ENCODE measurements around the gene ARL5C.

The ARL5C gene

DNA sequence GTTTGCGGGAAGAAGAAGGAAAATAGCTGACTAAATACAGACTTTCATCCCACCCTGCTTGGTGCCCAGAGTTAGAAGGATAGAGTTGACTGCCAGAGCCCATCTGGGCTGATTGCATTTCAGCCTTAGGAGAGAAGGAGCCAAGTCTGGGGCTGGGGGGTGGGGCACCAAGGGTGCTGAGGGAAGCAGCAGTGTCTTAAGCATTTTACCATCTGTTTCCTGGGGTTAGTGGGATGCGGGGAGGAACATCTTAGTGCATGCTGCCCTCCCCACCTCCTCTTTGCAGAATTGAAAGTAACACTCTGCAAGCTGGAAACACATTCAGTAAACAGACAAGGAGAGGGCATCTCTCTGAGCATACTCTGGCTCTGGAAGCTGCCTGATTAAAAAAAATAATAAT lies 1.5 kb upstream of the ARL5C start:
- DNase-seq (ENCODE audit: low spot score): no peak

DNA sequence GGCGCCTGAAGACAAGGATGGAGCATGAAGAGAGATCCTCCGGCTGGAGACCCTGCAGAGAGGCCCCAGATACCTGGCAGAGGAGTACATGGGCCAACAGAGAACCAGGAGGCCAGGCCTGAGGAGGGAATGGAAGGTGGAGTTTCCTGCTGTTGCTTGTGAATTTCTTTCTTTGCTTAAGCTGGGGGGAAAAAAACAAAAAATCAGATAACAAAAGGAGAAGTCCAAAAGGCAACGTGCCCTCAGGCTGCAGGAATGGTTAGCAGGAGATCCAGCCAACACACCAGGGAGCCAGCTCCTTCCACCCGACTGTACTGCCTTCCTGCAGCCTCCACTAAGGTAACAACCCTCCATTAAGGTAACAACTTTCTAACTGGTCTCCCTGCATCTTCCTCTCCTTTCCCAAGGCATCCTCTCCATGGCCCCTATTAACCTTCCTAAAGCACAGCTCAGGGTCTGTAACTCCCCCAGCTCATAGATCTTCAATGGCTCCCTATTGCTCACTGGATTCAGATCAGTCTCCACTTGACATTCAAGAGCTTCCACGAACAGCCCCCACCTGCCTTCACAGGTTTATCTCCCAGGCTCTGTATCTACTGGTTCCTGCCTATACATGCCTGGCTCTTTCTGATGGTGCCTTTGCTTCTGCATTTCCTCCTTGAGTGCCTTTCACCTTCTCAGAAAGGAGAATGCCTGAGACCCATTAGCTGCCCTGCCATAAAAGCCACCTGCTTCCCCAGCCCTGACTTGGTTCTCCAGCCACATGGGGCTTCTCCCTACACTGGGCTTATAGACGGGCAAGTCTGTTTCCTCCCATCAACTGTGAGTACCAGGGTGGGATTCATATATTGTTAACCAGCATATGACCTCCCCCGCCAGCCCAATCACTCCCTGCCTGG lies 725 bp upstream of the ARL5C start:
- no peak for DNase-seq (ENCODE audit: low spot score)

DNA sequence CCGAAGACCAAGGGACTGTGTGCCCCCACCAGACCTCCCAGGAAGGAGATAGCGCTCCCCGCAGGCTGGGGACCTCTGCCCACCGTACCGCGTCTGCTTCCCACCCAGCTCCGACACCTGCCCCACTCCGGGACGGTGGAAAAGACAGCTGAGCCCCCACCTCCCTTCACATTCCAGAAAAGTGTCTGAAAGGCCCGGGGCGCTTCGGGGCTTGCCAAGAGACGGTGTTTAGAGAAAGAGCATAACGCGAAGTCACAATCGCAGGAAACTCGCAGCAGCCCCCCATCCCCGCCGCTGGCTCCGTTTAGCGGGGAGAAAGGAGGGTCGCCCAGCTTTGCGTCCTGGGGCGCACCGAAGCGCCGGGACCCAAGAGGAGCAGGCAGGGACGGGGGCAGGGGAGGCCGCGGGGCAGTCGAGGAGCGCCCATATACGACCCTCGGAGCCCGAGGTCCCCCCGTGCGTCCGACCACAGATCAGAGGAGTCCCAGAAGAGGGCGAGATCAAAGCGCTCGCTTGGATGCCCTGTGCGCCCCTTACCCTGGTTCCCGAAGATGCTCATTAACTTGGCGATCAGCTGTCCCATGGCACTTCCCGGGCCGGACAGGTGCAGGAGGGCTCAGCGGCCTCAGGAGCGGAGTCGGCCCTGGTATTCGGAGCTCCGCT lies 652 bp downstream of the ARL5C start:
- no peak for DNase-seq (ENCODE audit: low spot score)

DNA sequence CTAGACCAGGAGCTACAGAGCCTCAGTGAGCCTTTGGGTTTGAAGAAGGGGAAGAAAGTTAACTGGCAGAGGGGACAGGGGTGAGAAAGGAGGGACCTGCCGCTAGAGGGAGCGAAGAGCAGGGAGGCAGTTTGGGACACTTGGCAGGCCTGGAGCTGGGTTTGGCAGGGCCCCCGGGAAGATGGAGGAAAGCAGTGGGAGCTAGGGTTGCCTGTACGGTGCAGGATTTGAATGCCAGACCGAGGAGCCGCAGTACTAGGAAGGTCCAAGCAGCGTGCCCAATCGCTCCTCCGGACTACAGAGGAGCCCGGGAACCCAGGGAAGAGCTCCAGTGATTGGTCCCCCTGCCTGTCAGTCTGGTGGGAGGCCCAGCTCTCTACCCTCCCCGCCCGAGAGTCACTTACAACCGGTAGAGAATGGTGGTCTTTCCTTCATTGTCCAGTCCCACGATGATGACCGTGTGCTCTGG lies 1.3 kb downstream of the ARL5C start:
- DNase-seq (ENCODE audit: low spot score): peak; percentile 75

DNA sequence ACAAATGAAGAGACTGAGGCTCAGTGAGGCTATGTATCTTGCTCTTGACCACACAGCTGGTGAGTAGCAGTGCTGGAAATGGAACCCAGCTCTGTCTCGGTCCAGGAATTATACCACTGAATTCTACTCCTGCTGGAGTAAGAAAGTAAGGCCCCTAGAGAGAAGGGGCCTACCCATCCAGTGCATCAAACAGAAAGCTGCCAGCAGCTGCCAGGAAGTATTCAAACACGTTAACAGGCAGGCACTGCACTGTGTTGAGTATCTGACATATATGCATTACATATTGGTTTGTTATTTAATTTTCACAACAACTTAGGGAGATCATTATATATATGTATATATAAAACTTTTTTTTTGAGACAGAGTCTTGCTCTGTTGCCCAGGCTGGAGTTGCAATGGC lies 4.0 kb downstream of the ARL5C start:
- no peak for DNase-seq (ENCODE audit: low spot score)

DNA sequence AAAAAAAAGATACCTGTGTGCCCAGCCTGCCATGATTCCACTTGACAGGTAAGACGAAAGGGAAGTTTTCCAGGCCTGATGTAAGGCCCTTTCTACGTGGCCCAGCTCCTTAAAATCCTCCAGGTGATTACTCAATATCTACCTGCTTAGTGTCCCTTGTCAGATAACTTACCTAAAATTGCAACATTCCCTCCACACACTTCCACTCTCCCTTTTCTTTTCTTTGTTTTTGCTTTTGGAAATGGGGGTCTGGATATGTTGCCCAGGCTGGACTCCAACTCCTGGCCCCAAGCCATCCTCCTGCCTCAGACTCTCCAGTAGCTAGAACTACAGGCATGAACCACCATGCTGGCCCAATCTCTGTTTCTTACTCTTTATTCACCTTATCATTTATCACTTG lies 7.3 kb downstream of the ARL5C start:
- no peak for DNase-seq (ENCODE audit: low spot score)

DNA sequence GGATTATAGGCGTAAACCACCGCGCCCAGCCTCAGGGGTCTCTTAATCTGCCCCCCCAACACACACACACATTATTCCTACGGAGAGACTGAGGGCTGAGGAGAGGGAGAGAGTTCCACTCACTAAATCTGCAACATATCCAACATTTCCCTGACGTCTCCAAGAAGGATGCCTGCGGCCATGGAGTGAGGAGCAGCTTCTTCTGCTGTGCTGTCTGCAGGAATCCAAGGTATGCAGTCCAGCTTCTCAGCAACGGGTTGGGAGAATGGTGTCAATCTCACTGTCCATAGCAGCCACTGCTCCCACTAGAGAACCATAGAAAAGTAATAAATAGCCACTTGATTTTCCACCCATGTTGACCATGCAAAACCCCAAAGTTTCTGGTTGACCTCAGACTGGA lies 9.5 kb downstream of the ARL5C start:
- DNase-seq (ENCODE audit: low spot score): no peak

DNA sequence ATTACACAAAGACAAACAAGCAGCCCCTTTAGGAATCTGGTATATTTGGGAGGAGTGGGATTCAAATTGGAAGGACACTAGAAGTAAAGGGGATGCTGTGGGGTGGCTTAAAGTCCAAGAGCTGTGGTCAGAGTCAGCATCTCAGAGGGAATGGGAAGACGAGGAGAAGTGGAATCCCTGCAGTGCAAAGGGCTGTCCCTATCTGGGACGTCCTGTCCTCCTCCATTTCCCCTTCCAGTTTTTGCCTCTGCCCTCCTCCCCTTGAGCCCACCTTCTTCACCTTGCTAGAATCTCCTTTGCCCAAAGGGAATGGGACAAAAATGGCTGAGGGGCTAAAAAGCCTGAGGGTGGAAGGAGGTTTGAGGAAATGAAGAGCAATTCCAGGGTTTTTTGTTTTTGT lies 10.3 kb downstream of the ARL5C start:
- DNase-seq (ENCODE audit: low spot score): no peak

DNA sequence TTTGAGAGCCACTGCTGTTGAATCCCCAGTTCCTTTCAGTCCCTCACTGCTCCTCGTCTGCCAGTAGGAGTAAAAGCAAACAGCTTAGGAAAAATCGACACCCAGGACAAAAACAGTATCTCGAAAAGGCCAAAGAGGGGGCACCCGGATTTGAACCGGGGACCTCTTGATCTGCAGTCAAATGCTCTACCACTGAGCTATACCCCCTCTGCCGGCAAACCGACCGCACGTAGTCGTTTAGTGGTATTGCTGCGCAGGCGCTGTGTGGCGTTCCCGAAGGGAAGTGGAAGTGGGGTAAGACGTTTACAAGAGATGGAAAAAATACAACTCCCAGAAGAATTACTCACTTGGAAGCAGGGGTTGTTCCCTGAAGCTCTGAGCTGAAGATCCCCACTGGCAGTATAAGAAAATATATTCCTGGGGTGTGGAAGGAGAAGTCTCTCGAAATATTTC lies 12.3 kb downstream of the ARL5C start:
- DNase-seq (ENCODE audit: low spot score): peak; percentile 92

DNA sequence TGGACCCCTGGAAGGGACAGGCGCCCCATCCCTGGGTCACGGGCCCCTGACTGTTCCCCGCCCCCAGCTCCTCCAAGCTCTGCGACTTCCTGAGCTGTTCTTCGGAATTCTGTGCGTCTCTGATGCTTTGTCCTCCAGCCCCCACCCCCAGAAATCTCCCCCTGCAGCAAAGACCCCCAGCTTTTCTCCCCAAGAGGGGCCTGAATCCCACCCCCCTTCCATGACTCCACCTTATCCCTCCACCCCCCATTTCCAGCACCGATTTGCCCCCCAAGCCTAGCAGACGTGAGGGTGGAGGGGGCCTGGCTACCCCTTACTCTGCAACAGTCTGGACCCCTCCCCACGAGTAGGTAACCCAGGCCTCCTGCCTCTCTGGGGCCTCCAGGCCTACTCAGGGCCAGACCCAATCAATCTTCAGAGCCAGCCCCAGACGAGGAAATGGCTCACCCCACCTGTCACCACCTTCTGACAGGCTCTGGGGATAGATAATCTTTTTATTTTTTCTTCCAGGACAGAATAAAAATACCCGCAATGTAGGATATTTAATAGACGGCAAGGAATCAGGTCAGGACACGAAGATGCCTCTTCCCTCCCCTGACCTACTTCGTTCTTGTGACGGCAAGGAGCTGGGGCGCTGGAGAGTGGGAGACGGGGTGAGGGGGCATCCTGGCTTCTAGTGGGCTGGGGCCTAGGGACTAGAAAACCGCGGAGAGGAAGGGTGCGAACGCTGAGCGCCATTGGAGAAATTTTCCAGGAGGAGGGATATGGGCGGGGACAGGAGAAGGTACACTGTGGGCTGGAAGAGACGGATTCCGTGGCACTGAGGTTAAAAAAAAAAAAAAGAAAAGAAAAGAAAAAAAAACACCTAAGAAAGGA lies 13.8 kb downstream of the ARL5C start:
- no peak for DNase-seq (ENCODE audit: low spot score)

DNA sequence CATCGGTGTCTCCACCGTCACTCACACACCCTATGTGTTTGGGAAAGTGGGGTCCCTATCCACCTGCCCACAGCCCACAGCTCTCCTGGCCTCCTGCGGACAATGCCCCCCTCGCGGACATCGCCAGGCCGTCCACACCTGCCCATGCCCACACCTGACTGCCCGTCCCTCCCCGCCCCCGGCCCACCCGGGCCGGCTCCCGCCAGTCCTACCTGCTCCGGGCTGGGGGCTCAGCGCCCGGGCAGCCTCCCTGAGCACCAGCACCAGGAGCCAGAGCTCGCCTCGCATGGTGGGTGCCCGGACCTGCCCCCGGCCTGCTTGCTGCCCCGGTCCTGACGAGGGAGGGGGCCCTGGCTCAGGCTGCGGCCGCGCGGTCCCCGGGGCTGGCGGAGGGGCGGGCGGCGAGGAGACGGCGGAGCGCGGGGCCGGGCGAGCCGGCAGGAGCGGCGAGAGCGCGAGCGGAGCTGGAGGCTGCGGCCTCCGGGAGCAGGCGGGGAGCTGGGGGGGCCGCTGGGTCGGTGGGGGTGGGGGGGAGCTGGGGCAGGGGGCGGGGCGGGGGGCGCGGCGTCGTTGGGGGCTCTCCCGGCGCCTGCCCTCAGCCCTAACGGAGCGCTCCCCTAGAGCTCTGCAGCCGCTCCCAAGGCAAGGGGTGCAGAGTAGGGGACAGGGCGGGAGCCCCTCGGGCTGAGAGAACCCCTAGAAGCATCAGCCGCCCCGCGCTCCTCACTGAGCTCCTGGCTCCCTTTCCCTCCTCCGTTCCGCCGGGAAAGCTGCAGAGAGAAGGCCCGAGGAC lies 14.6 kb downstream of the ARL5C start, which contains the start of gene PLXDC1:
TSS of gene PLXDC1 (minus strand) at position 488 of the 793 bp plus-strand sequence. CDS start at position 288, 200 bp downstream.
- DNase-seq (ENCODE audit: low spot score): no peak

DNA sequence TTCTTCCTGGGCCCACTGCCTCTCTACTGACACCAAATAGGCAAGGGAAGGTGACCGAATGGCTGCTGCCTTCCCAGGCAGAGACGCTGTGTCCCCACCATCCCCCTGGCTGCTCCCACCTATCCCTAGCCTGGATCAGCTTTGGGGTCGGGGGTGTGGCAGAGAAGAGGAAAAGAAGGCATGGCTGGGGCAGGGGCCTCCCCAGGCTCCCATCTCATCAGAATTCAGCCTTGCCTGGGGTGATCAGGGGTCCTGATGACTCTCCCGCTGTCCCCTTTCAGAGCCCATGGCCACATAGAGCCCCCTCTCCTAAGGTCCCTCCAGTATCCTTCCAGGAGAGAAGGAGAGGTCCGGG lies 15.2 kb downstream of the ARL5C start:
- DNase-seq (ENCODE audit: low spot score): no peak

DNA sequence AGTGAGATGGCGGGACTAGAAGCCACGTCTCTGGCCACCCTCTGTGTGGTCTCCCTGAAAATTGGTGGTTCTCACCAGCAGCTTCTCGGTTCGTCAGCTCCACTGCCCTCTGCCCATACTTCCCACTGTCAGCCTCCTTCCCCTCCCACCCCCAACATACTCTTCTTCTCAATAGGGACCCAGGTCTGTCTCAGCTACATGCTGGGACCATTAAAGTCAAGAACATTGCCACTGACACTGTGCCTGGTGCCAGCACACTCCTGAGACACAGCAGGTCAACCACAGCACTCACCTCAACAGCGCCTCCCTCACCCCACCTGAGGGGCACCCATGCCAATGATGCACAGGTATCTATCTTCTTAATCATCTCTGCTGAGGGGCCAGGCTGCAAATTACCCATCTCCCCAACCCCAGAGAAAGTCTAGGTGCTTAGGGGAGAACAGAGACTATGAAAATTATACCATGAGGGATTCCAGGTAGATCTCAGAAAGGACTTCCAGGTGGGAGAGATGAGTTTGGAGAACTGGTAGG lies 15.8 kb downstream of the ARL5C start:
- no peak for DNase-seq (ENCODE audit: low spot score)

DNA sequence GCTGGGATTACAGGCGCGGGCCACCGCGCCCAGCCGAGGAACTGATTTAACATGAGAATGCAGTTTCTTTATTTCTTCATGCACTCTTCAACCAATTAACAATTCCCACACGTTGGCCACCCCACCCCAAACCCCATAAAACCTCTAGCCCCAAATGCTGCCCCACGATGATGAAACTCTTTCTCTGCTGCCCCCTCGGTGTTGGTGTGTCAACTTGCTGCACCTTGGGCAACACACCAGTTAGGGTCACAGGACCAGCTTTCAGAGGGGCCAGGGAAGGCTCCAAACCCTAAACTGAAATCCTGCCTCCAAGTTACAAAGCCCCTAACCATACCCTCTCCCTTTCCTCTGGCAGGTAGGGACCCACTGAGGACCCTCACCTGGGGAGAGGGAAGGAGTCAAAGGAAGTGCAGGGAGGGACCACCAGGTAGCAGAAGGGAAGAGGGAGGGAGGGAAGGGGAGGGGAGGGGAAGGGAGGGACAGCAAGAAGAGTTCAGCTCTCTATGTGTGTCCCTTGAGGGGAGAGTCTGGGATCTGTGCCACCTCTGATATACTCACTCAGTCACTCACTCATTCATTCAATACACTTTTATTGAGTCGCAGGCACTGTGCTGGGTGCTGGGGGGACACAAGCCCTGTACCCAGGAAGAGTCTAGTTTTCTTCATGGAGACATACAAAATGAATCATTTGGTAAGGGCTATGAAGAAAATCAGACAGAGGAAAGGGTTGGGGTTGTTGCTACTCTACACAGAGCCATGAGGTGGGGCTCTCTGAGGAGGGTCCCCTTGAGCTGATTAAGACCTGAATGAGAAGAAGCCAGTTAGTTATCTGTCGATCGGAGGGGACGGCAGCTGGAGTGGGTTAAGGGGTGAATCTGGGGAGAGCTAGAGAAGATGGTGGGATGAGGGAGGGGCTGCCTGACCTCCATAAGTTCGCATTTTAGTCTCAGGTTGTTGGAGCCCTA lies 18.5 kb downstream of the ARL5C start:
- no peak for DNase-seq (ENCODE audit: low spot score)

DNA sequence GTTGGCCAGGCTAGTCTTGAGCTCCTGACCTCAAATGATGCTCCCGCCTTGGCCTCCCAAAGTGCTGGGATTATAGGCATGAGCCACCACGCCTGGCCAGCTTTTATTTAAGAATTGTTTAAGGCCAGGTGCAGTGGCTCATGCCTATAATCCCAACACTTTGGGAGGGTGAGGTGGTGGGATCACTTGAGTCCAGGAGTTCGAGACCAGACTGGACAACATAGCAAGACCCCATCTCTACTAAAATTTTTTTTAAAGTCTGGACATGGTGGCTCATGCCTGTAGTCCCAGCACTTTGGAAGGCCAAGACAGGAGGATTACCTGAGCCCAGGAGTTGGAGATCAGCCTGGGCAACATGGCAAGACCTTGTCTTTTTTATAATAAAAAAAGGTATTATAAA lies 19.7 kb downstream of the ARL5C start:
- DNase-seq (ENCODE audit: low spot score): no peak

DNA sequence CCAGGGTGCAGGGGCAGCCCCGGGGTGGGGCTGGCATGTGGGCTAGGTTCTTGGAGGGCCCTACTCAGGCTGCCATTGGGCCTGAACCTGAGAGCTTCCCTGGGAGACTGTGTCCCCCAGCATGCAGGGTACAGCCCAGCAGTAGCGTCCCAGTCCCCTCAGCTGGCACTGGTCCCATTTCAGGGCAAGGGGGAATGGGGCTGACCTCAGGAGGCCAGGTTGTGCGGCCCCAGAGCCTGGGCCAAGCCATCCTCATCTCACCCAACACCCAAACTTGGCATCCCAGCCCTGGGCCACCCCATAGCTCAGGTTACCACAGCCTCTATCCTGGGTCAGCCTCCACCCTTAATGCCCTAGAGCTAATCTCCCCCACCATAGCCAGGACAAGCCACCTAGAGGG lies 20.8 kb downstream of the ARL5C start:
- DNase-seq (ENCODE audit: low spot score): no peak

DNA sequence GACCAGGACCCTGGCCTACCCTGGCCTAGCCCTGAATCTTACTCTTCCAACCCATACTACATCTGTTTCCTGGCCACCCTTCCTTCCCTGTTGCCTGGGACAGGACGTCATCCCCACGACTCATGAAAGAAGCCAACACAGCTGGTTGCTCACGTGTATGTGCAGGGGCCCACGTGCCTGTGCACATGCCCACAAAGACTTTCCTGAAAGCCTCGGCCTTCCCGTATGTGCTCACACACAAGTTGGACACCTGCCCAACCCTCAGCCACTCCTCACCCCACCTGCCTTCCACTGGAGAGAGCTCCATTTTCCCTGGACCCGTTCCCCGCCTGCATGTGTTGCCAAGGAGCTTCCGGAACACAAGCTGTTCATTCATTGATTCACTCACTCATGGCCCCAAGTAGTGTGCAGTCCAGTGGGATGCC lies 21.5 kb downstream of the ARL5C start:
- no peak for DNase-seq (ENCODE audit: low spot score)

DNA sequence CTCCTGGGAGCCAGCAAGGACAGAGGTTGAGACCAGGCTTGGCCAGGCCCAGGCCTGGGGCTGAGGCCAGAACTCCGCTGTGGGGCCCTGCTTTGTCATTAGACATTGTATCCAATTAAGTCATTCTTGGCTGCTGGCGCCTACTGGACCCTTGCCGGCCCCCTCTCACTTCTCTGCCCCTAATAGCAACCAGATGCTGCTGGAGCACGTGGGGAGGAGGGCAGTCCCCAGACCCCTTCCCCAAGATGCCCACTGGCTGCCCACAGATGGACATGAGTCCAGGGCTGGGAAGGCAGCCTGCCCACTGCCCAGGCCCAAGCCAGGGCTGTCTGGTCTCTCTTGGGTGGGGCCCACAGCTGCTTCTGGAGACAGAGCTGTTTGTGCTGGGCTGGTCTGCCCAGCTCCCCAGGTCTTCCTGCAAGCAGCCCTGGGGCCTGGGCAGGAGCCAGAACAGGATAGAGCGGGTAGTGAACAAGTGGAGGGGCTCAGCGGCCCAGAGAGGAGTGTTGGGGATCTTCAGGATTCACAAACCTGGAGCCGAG lies 22.3 kb downstream of the ARL5C start:
- no peak for DNase-seq (ENCODE audit: low spot score)

DNA sequence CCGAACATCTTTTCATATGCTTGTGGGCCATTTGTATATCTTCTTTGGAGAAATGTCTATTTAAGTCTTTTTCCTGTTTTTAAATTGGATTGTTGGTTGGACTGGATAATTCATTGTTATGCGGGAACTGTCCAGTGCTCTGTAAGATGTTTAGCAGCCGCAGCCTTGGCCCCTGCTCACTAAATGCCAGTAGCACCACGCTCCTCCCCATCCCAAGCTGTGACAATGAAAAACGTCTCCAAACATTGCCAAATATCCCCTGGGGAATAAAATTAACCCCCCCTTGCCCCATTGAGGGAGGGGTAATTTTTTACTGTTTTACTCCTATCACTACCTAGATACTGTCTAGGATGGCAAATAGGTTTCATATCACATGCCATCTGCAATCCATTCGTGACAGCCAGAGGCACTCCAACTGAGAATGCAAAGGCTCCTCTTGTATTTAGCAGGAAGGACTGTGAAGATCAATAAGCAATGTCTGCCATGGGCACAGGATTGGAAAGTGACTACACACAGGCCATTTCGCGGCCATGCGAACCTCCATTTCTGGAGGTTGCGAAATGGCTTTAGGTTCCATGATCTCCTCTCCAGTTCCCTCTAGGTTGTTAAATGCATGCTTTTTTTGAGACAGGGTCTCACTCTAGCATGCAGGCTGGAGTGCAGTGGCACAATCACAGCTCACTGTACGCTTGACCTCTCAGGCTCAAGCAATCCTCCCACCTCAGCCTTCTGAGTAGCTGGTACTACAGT lies 23.9 kb downstream of the ARL5C start:
- DNase-seq (ENCODE audit: low spot score): no peak
